ENCODE results near the gene KIF5C.
A peak's percentile ranks its signal among the peaks of the same experiment; 100 is the strongest.

Gene KIF5C

DNA sequence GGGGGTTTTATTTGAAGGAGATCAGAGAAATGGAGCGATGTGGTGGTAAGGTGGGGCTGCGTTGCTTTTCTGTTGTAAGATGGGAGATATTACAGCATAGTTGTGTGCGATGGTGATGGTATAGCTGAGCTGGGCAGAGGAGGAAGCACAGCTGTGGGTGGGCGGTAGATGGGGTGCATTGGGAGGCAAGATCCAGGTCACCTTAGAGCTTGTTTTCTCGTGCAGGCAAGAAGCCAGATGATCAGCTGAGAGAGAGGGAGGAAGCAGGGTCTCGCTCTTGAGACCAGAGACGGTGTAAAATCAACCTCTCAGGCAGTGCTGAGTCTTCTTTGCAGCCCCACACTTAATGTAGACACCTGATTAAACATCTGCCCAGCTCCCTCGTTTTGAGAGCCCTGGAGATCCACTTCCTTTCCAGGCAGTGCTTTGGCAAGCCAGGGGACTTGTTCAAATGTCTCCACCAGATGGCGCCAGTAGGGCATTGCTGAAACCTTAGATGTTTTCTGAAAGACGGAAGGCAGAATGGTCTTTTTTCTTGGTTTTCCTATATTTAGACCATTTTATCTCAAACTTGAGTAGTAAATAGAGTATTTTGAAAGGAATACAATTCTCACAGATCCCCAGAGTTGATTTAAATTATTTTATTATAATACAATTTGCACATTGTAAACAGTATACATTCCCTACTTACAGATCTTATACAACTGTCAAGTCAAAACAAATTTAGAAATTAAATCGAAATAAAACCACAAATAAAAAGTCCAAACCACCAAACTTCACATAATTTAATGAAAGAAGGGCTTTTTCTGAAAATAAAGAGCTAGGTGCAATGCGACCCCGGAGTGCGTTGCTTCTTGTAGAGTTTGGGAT, 142.3 kb downstream of the KIF5C start:
- Histone ChIP-seq H3K9me3 (ENCODE audit: low read length) (no peaks in the 10 kb centered on the region), H3K9me2 (ENCODE audit: low read depth, low read length) (no peaks in the 10 kb centered on the region), H3K27me3 (ENCODE audit: insufficient read depth, low read length) (no peaks in the 10 kb centered on the region), H3K9ac (ENCODE audit: low read length) (no peak overlapping the region), H3K79me2 (ENCODE audit: insufficient read depth, low read length) (no peaks in the 10 kb centered on the region), H3K27ac (ENCODE audit: low read depth, low read length, poor library complexity, severe bottlenecking) (peak overlapping the region; percentile 99), H3K36me3 (ENCODE audit: insufficient read depth, low read length) (no peaks in the 10 kb centered on the region), H3K4me2 (ENCODE audit: low read length) (no peak overlapping the region), H3K4me1 (ENCODE audit: insufficient read depth, low read length, severe bottlenecking) (peaks cover 49% of the 10 kb centered on the region), H3K4me3 (ENCODE audit: low read depth, low read length, poor library complexity, severe bottlenecking) (no peak overlapping the region), H4K20me1 (ENCODE audit: insufficient read depth, low read length) (no peaks in the 10 kb centered on the region), H2AFZ (ENCODE audit: low read length) (no peak overlapping the region), H3F3A (ENCODE audit: insufficient read depth, low read length) (0 out of 2 replicates have a peak, but pooled peaks cover 3% of the 10 kb centered on the region)
- TF ChIP-seq, protein P1, sequence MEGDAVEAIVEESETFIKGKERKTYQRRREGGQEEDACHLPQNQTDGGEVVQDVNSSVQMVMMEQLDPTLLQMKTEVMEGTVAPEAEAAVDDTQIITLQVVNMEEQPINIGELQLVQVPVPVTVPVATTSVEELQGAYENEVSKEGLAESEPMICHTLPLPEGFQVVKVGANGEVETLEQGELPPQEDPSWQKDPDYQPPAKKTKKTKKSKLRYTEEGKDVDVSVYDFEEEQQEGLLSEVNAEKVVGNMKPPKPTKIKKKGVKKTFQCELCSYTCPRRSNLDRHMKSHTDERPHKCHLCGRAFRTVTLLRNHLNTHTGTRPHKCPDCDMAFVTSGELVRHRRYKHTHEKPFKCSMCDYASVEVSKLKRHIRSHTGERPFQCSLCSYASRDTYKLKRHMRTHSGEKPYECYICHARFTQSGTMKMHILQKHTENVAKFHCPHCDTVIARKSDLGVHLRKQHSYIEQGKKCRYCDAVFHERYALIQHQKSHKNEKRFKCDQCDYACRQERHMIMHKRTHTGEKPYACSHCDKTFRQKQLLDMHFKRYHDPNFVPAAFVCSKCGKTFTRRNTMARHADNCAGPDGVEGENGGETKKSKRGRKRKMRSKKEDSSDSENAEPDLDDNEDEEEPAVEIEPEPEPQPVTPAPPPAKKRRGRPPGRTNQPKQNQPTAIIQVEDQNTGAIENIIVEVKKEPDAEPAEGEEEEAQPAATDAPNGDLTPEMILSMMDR (IDR thresholded peaks at IDR 0.05; ENCODE audit: low read length), result peak; percentile 85
- TF ChIP-seq EZH2 (IDR thresholded peaks at IDR 0.05; ENCODE audit: borderline replicate concordance, low read length), result no peak

DNA sequence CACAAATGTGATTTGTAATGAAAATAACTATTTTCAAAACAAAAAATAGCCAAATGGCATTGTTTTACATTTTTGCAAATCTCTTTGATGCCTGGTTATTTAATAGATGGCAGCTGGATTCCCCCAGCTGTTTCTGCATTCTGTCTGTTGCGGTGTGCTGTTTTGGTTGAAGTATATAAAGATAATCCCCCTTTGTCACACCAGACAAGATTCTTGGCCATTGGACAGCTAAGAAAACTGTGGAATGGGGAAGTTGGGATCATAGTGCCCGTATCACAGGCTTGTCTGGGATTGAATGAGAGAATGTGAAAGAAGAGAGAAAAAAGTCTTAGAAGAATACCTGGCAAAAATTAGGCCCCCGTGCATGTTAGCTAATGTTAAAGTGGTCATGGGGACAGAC, 144.0 kb downstream of the KIF5C start:
- H3K9ac ChIP-seq (ENCODE audit: low read length), result peak overlapping the region; percentile 56; the same call in 1 of the 2 replicates
- TF ChIP-seq, protein P1 (IDR thresholded peaks at IDR 0.05; ENCODE audit: low read length), result no peak
- TF ChIP-seq EZH2 (IDR thresholded peaks at IDR 0.05; ENCODE audit: borderline replicate concordance, low read length), result no peak
- H3F3A ChIP-seq (ENCODE audit: insufficient read depth, low read length), result 0 out of 2 replicates have a peak, but pooled peaks cover 3% of the 10 kb centered on the region
- H3K36me3 ChIP-seq (ENCODE audit: insufficient read depth, low read length), result no peaks in the 10 kb centered on the region
- H3K4me2 ChIP-seq (ENCODE audit: low read length), result peak overlapping the region; percentile 71; the same call in 1 of the 2 replicates
- no peaks in the 10 kb centered on the region for H4K20me1 ChIP-seq (ENCODE audit: insufficient read depth, low read length)
- no peaks in the 10 kb centered on the region for H3K9me3 ChIP-seq (ENCODE audit: low read length)
- H3K79me2 ChIP-seq (ENCODE audit: insufficient read depth, low read length), result no peaks in the 10 kb centered on the region
- H2AFZ ChIP-seq (ENCODE audit: low read length), result no peak overlapping the region
- peaks cover 65% of the 10 kb centered on the region for H3K4me1 ChIP-seq (ENCODE audit: insufficient read depth, low read length, severe bottlenecking)
- peak overlapping the region; percentile 99 for H3K27ac ChIP-seq (ENCODE audit: low read depth, low read length, poor library complexity, severe bottlenecking)
- H3K4me3 ChIP-seq (ENCODE audit: low read depth, low read length, poor library complexity, severe bottlenecking), result no peak overlapping the region
- H3K9me2 ChIP-seq (ENCODE audit: low read depth, low read length), result no peaks in the 10 kb centered on the region
- H3K27me3 ChIP-seq (ENCODE audit: insufficient read depth, low read length), result no peaks in the 10 kb centered on the region

DNA sequence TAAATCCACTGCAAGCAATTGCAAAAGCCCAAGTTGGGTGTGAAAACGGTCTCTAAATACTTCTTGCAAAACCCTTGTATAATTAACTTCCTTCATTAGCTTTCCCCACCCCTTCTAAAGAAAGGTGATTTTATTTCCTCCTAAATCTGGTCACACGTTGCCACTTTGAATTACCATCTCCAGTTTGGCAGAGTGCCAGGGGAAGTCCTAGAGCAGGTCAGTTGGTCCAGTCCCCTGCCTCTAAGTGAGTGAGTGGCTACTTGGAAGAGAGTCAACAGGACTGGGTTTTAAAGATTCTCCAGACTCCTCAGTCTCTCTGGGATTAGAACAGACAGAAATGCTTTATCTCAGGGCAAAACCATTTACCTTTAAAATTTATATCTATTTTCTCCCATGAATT, 144.7 kb downstream of the KIF5C start:
- Histone ChIP-seq H2AFZ (ENCODE audit: low read length) (peak overlapping the region; percentile 3; the same call in 1 of the 2 replicates), H3K36me3 (ENCODE audit: insufficient read depth, low read length) (no peaks in the 10 kb centered on the region), H4K20me1 (ENCODE audit: insufficient read depth, low read length) (no peaks in the 10 kb centered on the region), H3K4me1 (ENCODE audit: insufficient read depth, low read length, severe bottlenecking) (peaks cover 73% of the 10 kb centered on the region), H3K4me2 (ENCODE audit: low read length) (peak overlapping the region; percentile 71), H3K9ac (ENCODE audit: low read length) (peak overlapping the region; percentile 56), H3F3A (ENCODE audit: insufficient read depth, low read length) (0 out of 2 replicates have a peak, but pooled peaks cover 3% of the 10 kb centered on the region), H3K9me3 (ENCODE audit: low read length) (no peaks in the 10 kb centered on the region), H3K4me3 (ENCODE audit: low read depth, low read length, poor library complexity, severe bottlenecking) (peak overlapping the region; percentile 37), H3K27ac (ENCODE audit: low read depth, low read length, poor library complexity, severe bottlenecking) (peak overlapping the region; percentile 99), H3K9me2 (ENCODE audit: low read depth, low read length) (no peaks in the 10 kb centered on the region), H3K27me3 (ENCODE audit: insufficient read depth, low read length) (no peaks in the 10 kb centered on the region), H3K79me2 (ENCODE audit: insufficient read depth, low read length) (no peaks in the 10 kb centered on the region)
- TF ChIP-seq, protein P1 (IDR thresholded peaks at IDR 0.05; ENCODE audit: low read length), result no peak
- no peak for TF ChIP-seq EZH2 (IDR thresholded peaks at IDR 0.05; ENCODE audit: borderline replicate concordance, low read length)

Data from OCI-LY1 (cell line).